HepG2 (cell line): Measurements from ENCODE around the gene MPST. TPM values are rescaled to one million over a fixed set of nuclear protein-coding genes. Genes with fewer than 3 reads are reported as not detected.

ENCODE experiments used
- AHDC1 ChIP-seq: sonication (generic); formaldehyde crosslinking; IDR thresholded peaks from 2 replicates; pipeline ENCODE4 v1.5.1; 2020; ENCODE audit warnings: mild to moderate bottlenecking, missing genetic modification reagents, borderline replicate concordance
- ATF7-NPFF ChIP-seq: sonication (generic); formaldehyde crosslinking; IDR thresholded peaks from 2 replicates; pipeline ENCODE4 v1.8.1; 2023; ENCODE audit warnings: mild to moderate bottlenecking, low read depth, missing genetic modification reagents, moderate library complexity
- DPF2 ChIP-seq: sonication (generic); formaldehyde crosslinking; IDR thresholded peaks from 2 replicates; pipeline ENCODE4 v1.4.0; 2020; ENCODE audit warnings: mild to moderate bottlenecking, low read depth, missing genetic modification reagents, borderline replicate concordance
- HNF1A ChIP-seq, 2 experiments: sonication (generic) in 1 of 2; formaldehyde crosslinking in 1 of 2; IDR thresholded peaks; 2 replicates each; pipeline versions ENCODE4 v1.4.0 to v1.6.1; 2016 to 2020; ENCODE audit warnings: borderline replicate concordance in 1 of 2, low read depth in 1 of 2, mild to moderate bottlenecking in 1 of 2, missing genetic modification reagents in 1 of 2
- JUND ChIP-seq: sonication (generic); formaldehyde crosslinking; IDR thresholded peaks from 2 replicates; pipeline ENCODE4 v1.8.0; 2022; ENCODE audit warnings: mild to moderate bottlenecking, missing genetic modification reagents
- NR2F6 ChIP-seq, 2 experiments: IDR thresholded peaks; 2 replicates each; pipeline ENCODE4 v1.6.1; 2016; ENCODE audit warnings: antibody characterized with exemption in 1 of 2, mild to moderate bottlenecking in 1 of 2
- ZNF143 ChIP-seq: sonication (generic); formaldehyde crosslinking; IDR thresholded peaks from 2 replicates; pipeline ENCODE4 v1.4.0; 2020; ENCODE audit warnings: missing genetic modification reagents
- ZNF432 ChIP-seq: sonication (generic); formaldehyde crosslinking; IDR thresholded peaks from 2 replicates; pipeline ENCODE4 v1.5.0; 2020; ENCODE audit warnings: missing genetic modification reagents, mild to moderate bottlenecking, borderline replicate concordance
- ZNF543 ChIP-seq: sonication (generic); formaldehyde crosslinking; IDR thresholded peaks from 2 replicates; pipeline ENCODE4 v1.4.0; 2020; ENCODE audit warnings: mild to moderate bottlenecking, missing genetic modification reagents
- ZNF598 ChIP-seq: sonication (generic); formaldehyde crosslinking; IDR thresholded peaks from 2 replicates; pipeline ENCODE4 v1.5.1; 2020; ENCODE audit warnings: mild to moderate bottlenecking, missing genetic modification reagents, borderline replicate concordance
- polyA plus RNA-seq, 8 experiments: library from polyadenylated mRNA; depleted of rRNA in 3 of 8; stranded (reverse) in 7 of 8; unstranded in 1 of 8; fragments of >200 nt; fragmentation: Illumina TruSeq in 4 of 8; extraction: Trizol in 4 of 8; gene quantifications; 2 replicates each; pipeline versions ENCODE4 v1.2.1 to v1.2.3, GENCODE V29; 2011 to 2016; ENCODE audit warnings: low read depth in 4 of 8, missing spikeins in 1 of 8, mixed read lengths in 1 of 8; ENCODE audit not compliant: insufficient read depth in 1 of 8
- total RNA-seq, 5 experiments: library from RNA; depleted of rRNA; stranded (reverse); fragments of >200 nt; fragmentation: Illumina TruSeq; extraction: Trizol; gene quantifications; 2 replicates each; pipeline ENCODE4 v1.2.3, GENCODE V29; 2016; ENCODE audit warnings: low read depth in 1 of 5
- TF ChIP-seq, protein P1 (sequence below): sonication (generic); formaldehyde crosslinking; IDR thresholded peaks from 2 replicates; pipeline ENCODE4 v1.4.0; 2020; ENCODE audit warnings: mild to moderate bottlenecking, missing genetic modification reagents

Gene MPST
- total and polyA plus RNA-seq, 2 of the 13 experiments (the other 11 are each of a cell fraction or from before 2014, with no cell fraction given) = 133 to 141 TPM

DNA sequence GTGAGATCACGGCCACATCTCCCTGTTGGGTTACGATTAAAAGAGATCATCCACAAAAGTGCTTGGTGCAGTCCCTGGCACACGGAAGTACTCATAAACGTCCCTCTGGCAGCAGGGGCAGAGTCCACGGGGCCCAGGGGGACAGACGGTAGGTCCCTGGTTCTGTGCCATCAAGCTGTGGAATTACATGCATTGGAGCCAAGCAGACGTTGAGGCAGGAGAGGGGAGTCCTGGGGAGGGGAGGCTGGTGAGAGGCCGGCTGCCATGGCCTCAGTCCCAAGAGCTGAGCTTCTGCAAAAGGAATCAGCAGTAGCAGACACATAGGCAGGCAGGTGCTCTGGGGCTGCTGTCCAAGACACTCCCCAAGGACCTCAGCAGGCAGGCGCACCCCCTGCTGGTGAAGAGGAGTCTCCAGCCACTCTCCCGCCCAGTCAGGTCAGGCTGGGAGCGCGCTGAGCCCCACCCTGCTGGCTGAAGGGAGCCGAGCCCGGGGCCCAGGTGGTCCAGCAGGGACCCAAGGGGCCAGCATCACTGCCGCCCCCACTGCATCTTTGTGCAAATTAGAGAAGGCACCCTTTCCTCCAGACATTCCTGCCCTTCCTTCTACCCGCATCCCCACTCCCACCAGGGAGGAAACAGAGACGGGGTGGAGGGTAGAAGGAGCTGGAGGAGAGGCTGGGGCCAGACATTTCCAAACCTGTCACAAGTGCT, 24.4 kb downstream of the MPST start (continued):
- TF ChIP-seq AHDC1 (CRISPR knock-in tag) (peak; percentile 44; the same call in 1 of the 2 replicates), HNF1A (IDR thresholded peaks at IDR 0.05; ENCODE audit: low read depth) (no peak), HNF1A (CRISPR knock-in tag; IDR thresholded peaks at IDR 0.05; ENCODE audit: borderline replicate concordance) (peak; percentile 57; the same call in 1 of the 2 replicates), NR2F6 (IDR thresholded peaks at IDR 0.05) (peak; percentile 41; the same call in 1 of the 2 replicates), NR2F6 (CRISPR knock-in tag; IDR thresholded peaks at IDR 0.05) (no peak; the same call in 1 of the 2 replicates), ZNF432 (CRISPR knock-in tag) (no peak), ATF7-NPFF (CRISPR knock-in tag) (peak; percentile 75; the same call in 1 of the 2 replicates), ZNF143 (CRISPR knock-in tag) (peak; percentile 40; the same call in 1 of the 2 replicates), DPF2 (peak; percentile 73), JUND (CRISPR knock-in tag) (peak; percentile 60; the same call in 1 of the 2 replicates), ZNF598 (CRISPR knock-in tag) (peak; percentile 60; the same call in 1 of the 2 replicates), ZNF543 (CRISPR knock-in tag) (peak; percentile 73; the same call in 1 of the 2 replicates)
- TF ChIP-seq, protein P1, sequence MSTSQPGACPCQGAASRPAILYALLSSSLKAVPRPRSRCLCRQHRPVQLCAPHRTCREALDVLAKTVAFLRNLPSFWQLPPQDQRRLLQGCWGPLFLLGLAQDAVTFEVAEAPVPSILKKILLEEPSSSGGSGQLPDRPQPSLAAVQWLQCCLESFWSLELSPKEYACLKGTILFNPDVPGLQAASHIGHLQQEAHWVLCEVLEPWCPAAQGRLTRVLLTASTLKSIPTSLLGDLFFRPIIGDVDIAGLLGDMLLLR = peak; percentile 71; the same call in 1 of the 2 replicates
- TF ChIP-seq, all 625 proteins: peak for 211
